NCI-H2029 (cell line): Measurements from ENCODE around the gene SHKBP1.

Experiments used
- DNase-seq: peaks from one replicate; lab custom pipeline; 2025; lab: John Stamatoyannopoulos, UW

Gene SHKBP1

GRCh38 chr19:40601134-40601974, 24.7 kb downstream of the SHKBP1 start, which contains the start of gene LTBP4:
Gene LTBP4 (plus strand): TSS chr19:40601369. CDS start chr19:40601388, 19 bp downstream.
- DNase-seq, result no peak

GRCh38 chr19:40603071-40603388, 26.4 kb downstream of the SHKBP1 start:
- no peak for DNase-seq

- DNase-seq, result peak; percentile 98
Measured at GRCh38 chr19:40603389-40604170, 26.9 kb downstream of the SHKBP1 start.

- no peak for DNase-seq
Measured at GRCh38 chr19:40604171-40604646, 27.5 kb downstream of the SHKBP1 start.

GRCh38 chr19:40604647-40605215, 28.1 kb downstream of the SHKBP1 start:
- peak; percentile 21 for DNase-seq

- DNase-seq, result peak; percentile 83
Measured at GRCh38 chr19:40605216-40605971, 28.7 kb downstream of the SHKBP1 start.

- no peak for DNase-seq
Measured at GRCh38 chr19:40607311-40608239, 30.9 kb downstream of the SHKBP1 start.

- no peak for DNase-seq
Measured at GRCh38 chr19:40608240-40608621, 31.6 kb downstream of the SHKBP1 start.

GRCh38 chr19:40608957-40609356, 32.3 kb downstream of the SHKBP1 start:
- no peak for DNase-seq

GRCh38 chr19:40609561-40610395, 33.1 kb downstream of the SHKBP1 start:
- DNase-seq, result peak; percentile 54

GRCh38 chr19:40610396-40611064, 33.9 kb downstream of the SHKBP1 start:
- peak; percentile 15 for DNase-seq

- no peak for DNase-seq
Measured at GRCh38 chr19:40611096-40611495, 34.4 kb downstream of the SHKBP1 start.

GRCh38 chr19:40611900-40612698, 35.4 kb downstream of the SHKBP1 start:
- DNase-seq, result no peak

- peak; percentile 63 for DNase-seq
Measured at GRCh38 chr19:40612831-40613689, 36.4 kb downstream of the SHKBP1 start.

GRCh38 chr19:40613690-40614621, 37.3 kb downstream of the SHKBP1 start:
- DNase-seq, result peak; percentile 80
